ENCODE results near the gene TCF4.

DNA sequence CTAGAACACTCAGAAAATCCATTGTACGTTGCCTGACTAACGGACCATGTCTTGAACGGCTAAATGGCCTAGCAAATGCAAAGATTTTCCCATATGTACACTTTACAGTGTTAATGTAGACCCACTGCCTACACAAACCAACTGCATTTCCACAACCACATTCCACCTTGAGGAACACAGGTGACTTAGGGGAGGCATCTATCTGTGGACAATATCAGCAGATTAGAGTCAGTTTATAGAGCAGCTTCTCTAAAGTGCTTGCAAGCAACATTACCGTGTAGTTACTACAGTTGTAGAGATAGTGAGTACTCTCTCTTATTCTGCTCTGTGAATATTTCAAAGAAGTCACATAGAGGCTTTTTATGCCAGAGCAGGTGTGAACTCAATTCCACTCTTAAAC lies 139.6 kb downstream of the TCF4 start:
- TF ChIP-seq, protein P1, sequence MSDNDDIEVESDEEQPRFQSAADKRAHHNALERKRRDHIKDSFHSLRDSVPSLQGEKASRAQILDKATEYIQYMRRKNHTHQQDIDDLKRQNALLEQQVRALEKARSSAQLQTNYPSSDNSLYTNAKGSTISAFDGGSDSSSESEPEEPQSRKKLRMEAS (IDR thresholded peaks at IDR 0.05), result no peak
- TF ChIP-seq, protein P2, sequence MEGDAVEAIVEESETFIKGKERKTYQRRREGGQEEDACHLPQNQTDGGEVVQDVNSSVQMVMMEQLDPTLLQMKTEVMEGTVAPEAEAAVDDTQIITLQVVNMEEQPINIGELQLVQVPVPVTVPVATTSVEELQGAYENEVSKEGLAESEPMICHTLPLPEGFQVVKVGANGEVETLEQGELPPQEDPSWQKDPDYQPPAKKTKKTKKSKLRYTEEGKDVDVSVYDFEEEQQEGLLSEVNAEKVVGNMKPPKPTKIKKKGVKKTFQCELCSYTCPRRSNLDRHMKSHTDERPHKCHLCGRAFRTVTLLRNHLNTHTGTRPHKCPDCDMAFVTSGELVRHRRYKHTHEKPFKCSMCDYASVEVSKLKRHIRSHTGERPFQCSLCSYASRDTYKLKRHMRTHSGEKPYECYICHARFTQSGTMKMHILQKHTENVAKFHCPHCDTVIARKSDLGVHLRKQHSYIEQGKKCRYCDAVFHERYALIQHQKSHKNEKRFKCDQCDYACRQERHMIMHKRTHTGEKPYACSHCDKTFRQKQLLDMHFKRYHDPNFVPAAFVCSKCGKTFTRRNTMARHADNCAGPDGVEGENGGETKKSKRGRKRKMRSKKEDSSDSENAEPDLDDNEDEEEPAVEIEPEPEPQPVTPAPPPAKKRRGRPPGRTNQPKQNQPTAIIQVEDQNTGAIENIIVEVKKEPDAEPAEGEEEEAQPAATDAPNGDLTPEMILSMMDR (IDR thresholded peaks at IDR 0.05 in 2 of 3, conservative IDR thresholded peaks at IDR 0.05 in 1 of 3; ENCODE audit: borderline replicate concordance in 1 of 3, insufficient read depth in 1 of 3, low read depth in 2 of 3, low read length in 2 of 3), result no peak
- TF ChIP-seq POLR2A (IDR thresholded peaks at IDR 0.05; ENCODE audit: borderline replicate concordance, extremely low read depth, insufficient read depth, insufficient read length), result no peak
- TF ChIP-seq RAD21 (IDR thresholded peaks at IDR 0.05; ENCODE audit: low read depth), result no peak
- TF ChIP-seq, protein P3, sequence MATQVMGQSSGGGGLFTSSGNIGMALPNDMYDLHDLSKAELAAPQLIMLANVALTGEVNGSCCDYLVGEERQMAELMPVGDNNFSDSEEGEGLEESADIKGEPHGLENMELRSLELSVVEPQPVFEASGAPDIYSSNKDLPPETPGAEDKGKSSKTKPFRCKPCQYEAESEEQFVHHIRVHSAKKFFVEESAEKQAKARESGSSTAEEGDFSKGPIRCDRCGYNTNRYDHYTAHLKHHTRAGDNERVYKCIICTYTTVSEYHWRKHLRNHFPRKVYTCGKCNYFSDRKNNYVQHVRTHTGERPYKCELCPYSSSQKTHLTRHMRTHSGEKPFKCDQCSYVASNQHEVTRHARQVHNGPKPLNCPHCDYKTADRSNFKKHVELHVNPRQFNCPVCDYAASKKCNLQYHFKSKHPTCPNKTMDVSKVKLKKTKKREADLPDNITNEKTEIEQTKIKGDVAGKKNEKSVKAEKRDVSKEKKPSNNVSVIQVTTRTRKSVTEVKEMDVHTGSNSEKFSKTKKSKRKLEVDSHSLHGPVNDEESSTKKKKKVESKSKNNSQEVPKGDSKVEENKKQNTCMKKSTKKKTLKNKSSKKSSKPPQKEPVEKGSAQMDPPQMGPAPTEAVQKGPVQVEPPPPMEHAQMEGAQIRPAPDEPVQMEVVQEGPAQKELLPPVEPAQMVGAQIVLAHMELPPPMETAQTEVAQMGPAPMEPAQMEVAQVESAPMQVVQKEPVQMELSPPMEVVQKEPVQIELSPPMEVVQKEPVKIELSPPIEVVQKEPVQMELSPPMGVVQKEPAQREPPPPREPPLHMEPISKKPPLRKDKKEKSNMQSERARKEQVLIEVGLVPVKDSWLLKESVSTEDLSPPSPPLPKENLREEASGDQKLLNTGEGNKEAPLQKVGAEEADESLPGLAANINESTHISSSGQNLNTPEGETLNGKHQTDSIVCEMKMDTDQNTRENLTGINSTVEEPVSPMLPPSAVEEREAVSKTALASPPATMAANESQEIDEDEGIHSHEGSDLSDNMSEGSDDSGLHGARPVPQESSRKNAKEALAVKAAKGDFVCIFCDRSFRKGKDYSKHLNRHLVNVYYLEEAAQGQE (IDR thresholded peaks at IDR 0.05; ENCODE audit: low read depth), result no peak
- no peak for TF ChIP-seq EZH2 (IDR thresholded peaks at IDR 0.05)
- TF ChIP-seq POLR2AphosphoS5 (IDR thresholded peaks at IDR 0.05; ENCODE audit: low read depth, low read length), result no peak
- TF ChIP-seq JUND (IDR thresholded peaks at IDR 0.05), result no peak
- no peak for TF ChIP-seq ELF1 (IDR thresholded peaks at IDR 0.05; ENCODE audit: borderline replicate concordance, low read depth)
- TF ChIP-seq ZFX (IDR thresholded peaks at IDR 0.05), result no peak
- TF ChIP-seq YY1 (IDR thresholded peaks at IDR 0.05; ENCODE audit: extremely low read depth, insufficient replicate concordance, low read depth, low read length), result no peak
